Activated B cell treated with CpG ODN at 0.5 μM for 24 hours (primary cell): ENCODE results near the gene TBC1D13. TPM values are rescaled to one million over a fixed set of nuclear protein-coding genes. Genes with fewer than 3 reads are reported as not detected.
"Not testable (repeated sequence)": the region's sequence is repeated elsewhere in the genome, so short reads cannot be mapped to it uniquely, and the experiment has no call there.

Experiments
- ATAC-seq: fragments of 200-7000 bp; cut with Tn5 transposase; one replicate; pipeline ENCODE4 v1.10.0; 2021; ENCODE audit warnings: low read depth, mild to moderate bottlenecking, moderate library complexity
- CTCF ChIA-PET: fragments of 350-600 bp; sonication (Branson Sonifier 250); formaldehyde crosslinking; loops from one replicate; lab custom pipeline; 2021; ENCODE audit warnings: antibody characterized with exemption; lab: Charles Lee
- POLR2A ChIA-PET: fragments of 350-600 bp; sonication (Branson Sonifier 250); formaldehyde crosslinking; loops from one replicate; lab custom pipeline; 2021; ENCODE audit warnings: antibody characterized with exemption; lab: Charles Lee
- DNase-seq: peaks from one replicate; pipeline ENCODE4 v3.0.0; 2022
- H3K27ac Mint-ChIP-seq: one replicate; pipeline ENCODE4 v1.8.0; 2020; ENCODE audit warnings: mixed read lengths
- H3K27me3 Mint-ChIP-seq: one replicate; pipeline ENCODE4 v1.8.0; 2021; ENCODE audit warnings: mixed read lengths
- H3K36me3 Mint-ChIP-seq: one replicate; pipeline ENCODE4 v1.8.0; 2021; ENCODE audit warnings: low read depth, mixed read lengths
- H3K4me1 Mint-ChIP-seq: one replicate; pipeline ENCODE4 v1.8.0; 2021; ENCODE audit warnings: mixed read lengths
- H3K4me3 Mint-ChIP-seq: one replicate; pipeline ENCODE4 v1.8.0; 2020; ENCODE audit warnings: mild to moderate bottlenecking, mixed read lengths
- H3K9me3 Mint-ChIP-seq: one replicate; pipeline ENCODE4 v1.8.0; 2020; ENCODE audit warnings: mixed read lengths
- intact Hi-C: fragments of 100-400 bp; cut with micrococcal nuclease; formaldehyde crosslinking; loops from one replicate; pipeline ENCODE4 v1.15.1; 2024
- total RNA-seq: library from RNA; stranded (reverse); gene quantifications from 2 replicates; pipeline ENCODE4 v1.2.3, GENCODE V29; 2022
- TF ChIP-seq, protein P1 (sequence below): fragments of 200-600 bp; IDR thresholded peaks from one replicate; pipeline ENCODE4 v1.8.0; 2022; ENCODE audit warnings: antibody characterized with exemption, mild to moderate bottlenecking

The TBC1D13 gene
- total RNA-seq, 1 donor from 2014 or later = 26.4 TPM

DNA sequence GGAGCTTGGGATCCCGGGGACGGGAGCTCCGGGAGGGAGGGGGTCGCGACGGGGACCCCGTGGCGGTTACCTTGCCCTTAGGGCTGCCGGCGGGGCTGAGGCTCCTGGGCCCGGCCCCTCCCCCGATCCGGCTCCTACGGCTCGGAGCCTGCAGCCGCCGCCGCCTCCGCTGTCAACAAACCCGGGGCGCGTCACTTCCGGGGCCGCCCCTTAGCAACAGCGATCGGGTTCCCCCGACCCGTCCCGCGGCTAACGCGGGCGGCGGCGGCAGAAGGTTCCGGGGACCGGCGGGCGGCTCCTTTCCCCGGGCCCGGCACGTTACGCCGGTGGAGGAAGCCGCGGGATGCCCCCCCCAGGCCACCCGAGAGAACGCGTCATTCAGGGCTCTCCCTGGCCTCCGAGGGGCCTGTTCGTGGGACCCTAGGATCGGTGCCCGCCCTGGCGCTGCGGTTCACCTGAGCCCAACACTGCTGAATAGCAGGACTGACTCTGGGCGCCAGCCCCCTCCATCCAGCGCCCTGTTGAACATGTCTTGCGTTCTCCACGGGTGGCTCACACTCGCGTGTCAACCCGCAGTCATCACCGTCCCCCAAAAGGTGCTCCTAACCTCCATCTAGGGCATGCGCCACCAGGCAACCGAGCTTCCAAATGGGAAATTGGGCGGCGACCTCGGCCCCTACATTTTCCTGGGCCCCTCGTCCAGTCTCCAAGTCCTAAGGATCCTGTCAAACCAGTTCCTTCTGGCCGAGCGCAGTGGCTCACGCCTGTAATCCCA, 15.1 kb upstream of the TBC1D13 start, which contains the start of gene ZER1:
Gene ZER1, minus strand, starts transcription at position 183 of the 775 bp plus-strand sequence. CDS start 16,362 bp downstream, outside the sequence.
- TF ChIP-seq, protein P1, sequence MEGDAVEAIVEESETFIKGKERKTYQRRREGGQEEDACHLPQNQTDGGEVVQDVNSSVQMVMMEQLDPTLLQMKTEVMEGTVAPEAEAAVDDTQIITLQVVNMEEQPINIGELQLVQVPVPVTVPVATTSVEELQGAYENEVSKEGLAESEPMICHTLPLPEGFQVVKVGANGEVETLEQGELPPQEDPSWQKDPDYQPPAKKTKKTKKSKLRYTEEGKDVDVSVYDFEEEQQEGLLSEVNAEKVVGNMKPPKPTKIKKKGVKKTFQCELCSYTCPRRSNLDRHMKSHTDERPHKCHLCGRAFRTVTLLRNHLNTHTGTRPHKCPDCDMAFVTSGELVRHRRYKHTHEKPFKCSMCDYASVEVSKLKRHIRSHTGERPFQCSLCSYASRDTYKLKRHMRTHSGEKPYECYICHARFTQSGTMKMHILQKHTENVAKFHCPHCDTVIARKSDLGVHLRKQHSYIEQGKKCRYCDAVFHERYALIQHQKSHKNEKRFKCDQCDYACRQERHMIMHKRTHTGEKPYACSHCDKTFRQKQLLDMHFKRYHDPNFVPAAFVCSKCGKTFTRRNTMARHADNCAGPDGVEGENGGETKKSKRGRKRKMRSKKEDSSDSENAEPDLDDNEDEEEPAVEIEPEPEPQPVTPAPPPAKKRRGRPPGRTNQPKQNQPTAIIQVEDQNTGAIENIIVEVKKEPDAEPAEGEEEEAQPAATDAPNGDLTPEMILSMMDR = no peak
- ATAC-seq = peak; percentile 93
- POLR2A ChIA-PET = interaction anchor here (0.6 to 3.0 kb wide), 11 partner anchors 11 to 229 kb away, joined by 3 to 17 read pairs (median 5); partner anchors contain the start of genes DOLK, ENDOG, NUP188 and SPTAN1
- peaks cover 24% of the 10 kb centered on the region for H3K4me1 Mint-ChIP-seq
- no peaks in the 10 kb centered on the region for H3K27me3 Mint-ChIP-seq
- peak within 1 kb of the TSS; percentile 92 for H3K4me3 Mint-ChIP-seq
- H3K9me3 Mint-ChIP-seq = no peaks in the 10 kb centered on the region
- intact Hi-C loops = loop anchor here (1.0 to 5.0 kb wide), 8 partner anchors 15 to 265 kb away; partner anchors contain the start of genes DYNC2I2, ENDOG, LRRC8A and SET
- peak; percentile 96 for DNase-seq
- CTCF ChIA-PET = no interaction called here
- H3K27ac Mint-ChIP-seq = peak within 1 kb of the TSS; percentile 89
- peaks cover 8% of the 10 kb centered on the region for H3K36me3 Mint-ChIP-seq

DNA sequence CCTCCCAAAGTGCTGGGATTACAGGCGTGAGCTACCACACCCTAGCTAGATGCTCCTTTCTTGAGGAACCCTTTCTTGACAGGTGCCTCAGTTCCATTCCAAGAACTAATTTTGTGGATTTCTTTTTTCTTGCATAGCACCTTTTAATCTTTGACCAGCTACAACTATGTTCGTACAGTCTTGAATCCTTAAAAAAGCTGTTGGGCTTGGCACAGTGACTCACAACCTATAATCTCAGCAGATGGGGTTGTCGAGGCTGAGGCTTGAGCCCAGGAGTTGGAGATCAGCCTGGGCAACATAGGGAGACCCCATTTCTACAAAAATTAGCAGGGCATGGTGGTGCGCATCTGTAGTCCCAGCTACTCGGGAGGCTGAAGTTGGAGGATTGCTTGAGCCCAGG, 14.0 kb upstream of the TBC1D13 start:
- H3K4me1 Mint-ChIP-seq = peaks cover 24% of the 10 kb centered on the region
- DNase-seq (no peak), ATAC-seq (no peak)
- no peaks in the 10 kb centered on the region for H3K9me3 Mint-ChIP-seq
- H3K27me3 Mint-ChIP-seq = no peaks in the 10 kb centered on the region
- intact Hi-C loops = loop anchor here (5.0 kb wide), 1 partner anchor 266 kb away; no protein-coding TSS in a partner anchor
- TF ChIP-seq, protein P1 = no peak
- H3K27ac Mint-ChIP-seq = no peak overlapping the region
- ChIA-PET POLR2A (interaction anchor here (0.7 to 3.0 kb wide), 8 partner anchors 9 to 333 kb away, joined by 3 to 17 read pairs (median 5); partner anchors contain the start of genes ENDOG, TBC1D13 and ZDHHC12), CTCF (no interaction called here)
- no peak overlapping the region for H3K4me3 Mint-ChIP-seq
- H3K36me3 Mint-ChIP-seq = peaks cover 2% of the 10 kb centered on the region

DNA sequence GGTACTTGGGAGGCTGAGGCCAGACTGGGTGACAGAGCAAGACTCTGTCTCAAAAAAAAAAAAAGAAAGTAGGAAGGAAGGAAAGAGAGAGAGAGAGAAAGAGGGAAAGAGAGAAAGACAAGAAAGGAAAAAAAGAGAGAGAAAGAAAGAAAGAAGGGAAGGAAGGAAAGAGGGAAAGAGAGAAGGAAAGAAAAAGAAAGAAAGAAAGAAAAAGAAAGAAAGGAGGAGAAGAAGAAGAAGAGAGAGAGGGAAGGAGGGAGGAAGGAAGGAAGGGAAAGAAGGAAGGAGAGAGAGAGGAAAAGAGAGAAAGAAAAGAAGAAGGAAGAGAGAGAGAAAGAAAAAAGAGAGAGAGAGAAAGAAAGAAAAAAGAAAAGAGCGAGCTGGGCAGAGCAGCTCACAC, 12.2 kb upstream of the TBC1D13 start:
- Mint-ChIP-seq H3K36me3 (peaks cover 2% of the 10 kb centered on the region), H3K4me1 (peaks cover 19% of the 10 kb centered on the region), H3K27ac (no peak overlapping the region), H3K27me3 (no peaks in the 10 kb centered on the region), H3K9me3 (no peaks in the 10 kb centered on the region), H3K4me3 (no peak overlapping the region)
- DNase-seq (no peak), ATAC-seq (no peak)
- intact Hi-C loops = loop anchor here (5.0 kb wide), 1 partner anchor 268 kb away; no protein-coding TSS in a partner anchor
- POLR2A ChIA-PET = interaction anchor here (0.7 to 0.9 kb wide), 2 partner anchors 12 to 20 kb away, joined by 4 to 8 read pairs; no protein-coding TSS in a partner anchor
- CTCF ChIA-PET = no interaction called here
- TF ChIP-seq, protein P1 = no peak

DNA sequence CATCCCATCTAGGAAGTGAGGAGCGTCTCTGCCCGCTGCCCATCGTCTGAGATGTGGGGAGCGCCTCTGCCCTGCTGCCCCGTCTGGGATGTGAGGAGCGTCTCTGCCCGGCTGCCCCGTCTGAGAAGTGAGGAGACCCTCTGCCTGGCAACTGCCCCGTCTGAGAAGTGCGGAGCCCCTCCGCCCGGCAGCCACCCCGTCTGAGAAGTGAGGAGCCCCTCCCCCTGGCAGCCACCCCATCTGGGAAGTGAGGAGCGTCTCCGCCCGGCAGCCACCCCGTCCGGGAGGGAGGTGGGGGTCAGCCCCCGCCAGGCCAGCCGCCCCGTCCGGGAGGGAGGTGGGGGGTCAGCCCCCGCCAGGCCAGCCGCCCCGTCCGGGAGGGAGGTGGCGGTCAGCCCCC, 7.0 kb upstream of the TBC1D13 start:
- ATAC-seq, H3K4me3 Mint-ChIP-seq, H3K27me3 Mint-ChIP-seq, intact Hi-C loops, H3K27ac Mint-ChIP-seq, H3K4me1 Mint-ChIP-seq, H3K9me3 Mint-ChIP-seq, H3K36me3 Mint-ChIP-seq, DNase-seq, CTCF ChIA-PET, POLR2A ChIA-PET: not testable (repeated sequence)

DNA sequence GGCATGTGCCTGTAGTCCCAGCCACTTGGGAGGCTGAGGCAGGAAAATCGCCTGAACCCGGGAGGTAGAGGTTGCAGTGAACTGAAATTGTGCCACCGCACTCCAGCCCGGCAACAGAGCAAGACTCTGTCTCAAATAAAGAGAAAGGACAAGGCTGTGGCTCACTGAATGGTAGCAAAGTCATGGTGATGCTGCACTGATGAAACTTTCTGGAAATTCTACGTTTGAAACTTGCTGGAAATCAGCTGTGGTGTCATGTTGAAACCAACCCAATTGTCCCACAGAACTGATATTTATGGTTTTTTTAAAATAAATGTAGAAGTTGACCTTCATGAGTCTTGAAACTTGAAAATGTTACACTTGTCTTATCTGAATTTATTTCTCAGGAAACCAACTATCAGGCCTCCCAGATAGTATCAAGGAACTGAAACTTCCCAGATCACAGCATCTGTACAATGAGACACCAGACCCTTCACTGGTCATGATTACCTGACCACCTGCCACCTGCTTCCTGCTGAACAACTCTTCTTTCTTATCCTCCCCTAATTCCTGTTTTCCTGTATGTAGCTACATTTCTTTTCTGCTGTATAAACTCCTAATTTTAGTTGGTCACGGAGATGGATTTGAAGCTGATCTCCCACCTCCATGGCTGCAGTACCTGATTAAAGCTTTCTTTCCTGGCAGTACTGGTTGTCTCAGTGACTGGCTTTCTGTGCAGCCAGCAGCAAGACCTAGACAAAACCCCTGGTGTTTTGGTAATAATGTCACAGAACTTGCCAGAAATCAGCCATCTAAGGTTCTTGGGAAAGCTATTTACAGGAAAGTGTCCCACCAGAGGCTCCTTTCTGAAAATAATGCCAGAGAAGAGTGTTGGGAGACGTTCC, 5.6 kb upstream of the TBC1D13 start:
- peaks cover 10% of the 10 kb centered on the region for H3K4me1 Mint-ChIP-seq
- TF ChIP-seq, protein P1 = no peak
- DNase-seq = no peak
- H3K27me3 Mint-ChIP-seq = no peaks in the 10 kb centered on the region
- ATAC-seq = peak; percentile 61
- ChIA-PET CTCF (no interaction called here), POLR2A (interaction anchor here (0.9 kb wide), 1 partner anchor 57 kb away, joined by 4 read pairs; the partner anchor contains the start of gene ZDHHC12)
- peak overlapping the region; percentile 38 for H3K4me3 Mint-ChIP-seq
- H3K36me3 Mint-ChIP-seq = no peaks in the 10 kb centered on the region
- H3K27ac Mint-ChIP-seq = peak overlapping the region; percentile 71
- intact Hi-C loops = no loop called here
- H3K9me3 Mint-ChIP-seq = peaks cover 2% of the 10 kb centered on the region
